Measurements from ENCODE around the gene RAB4A. TPM values are rescaled to one million over a fixed set of nuclear protein-coding genes. Genes with fewer than 3 reads are reported as not detected.

The RAB4A gene
- total RNA-seq, 1 experiment from 2014 or later: 66.7 TPM

DNA sequence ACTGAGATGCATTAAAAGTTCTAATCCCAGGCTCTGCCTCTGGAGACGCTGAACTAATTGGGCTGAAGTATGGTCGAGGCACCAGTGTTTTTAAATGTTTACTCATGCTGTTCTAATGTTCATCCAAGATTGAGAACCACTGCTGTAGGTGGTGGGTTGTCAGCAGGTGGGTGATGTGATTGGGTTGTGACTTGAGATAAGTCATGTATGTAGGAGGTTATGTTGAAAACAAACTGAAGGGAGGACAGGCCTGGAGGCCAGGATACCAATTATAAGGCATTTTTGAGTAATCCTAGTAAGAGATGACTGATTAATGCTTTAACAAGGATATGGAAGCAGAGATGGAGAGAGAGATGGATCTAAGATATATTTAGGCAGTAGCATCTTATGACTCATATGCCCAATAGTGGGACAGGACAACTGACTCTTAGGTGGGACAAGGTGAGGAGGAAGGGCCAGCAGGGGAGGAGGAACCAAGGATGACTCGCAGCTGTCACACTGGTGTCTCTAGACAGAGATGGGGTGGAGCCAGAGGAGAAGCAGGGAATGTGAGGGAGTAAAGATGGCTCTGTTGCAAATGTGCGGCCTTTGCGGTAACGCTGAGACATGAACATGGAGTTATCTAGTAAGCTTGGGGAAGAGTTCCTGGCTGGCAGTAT, 29.3 kb downstream of the RAB4A start:
- no peak overlapping the region for H2AFZ ChIP-seq (ENCODE audit: low read length)
- H3K23me2 ChIP-seq (ENCODE audit: insufficient read length, low read depth, low read length, poor library complexity, severe bottlenecking): no peaks in the 10 kb centered on the region
- H3K36me3 Mint-ChIP-seq (ENCODE audit: insufficient read depth in 1 of 3, low read depth in 3 of 3): peaks cover 12 to 41% (median 21%) of the 10 kb centered on the region in 3 experiments; a peak in 5 of 7 replicates
- 0 out of 7 replicates have a peak overlapping the region, but pooled peaks of 1 of the 3 experiments have one; percentile 7 for H3K27ac Mint-ChIP-seq
- no peaks in the 10 kb centered on the region for H3K27me3 Mint-ChIP-seq (ENCODE audit: low read depth)
- H3K27ac ChIP-seq (ENCODE audit: insufficient read length, low read depth, low read length): no peak overlapping the region
- H2BK20ac ChIP-seq (ENCODE audit: low read depth, low read length, poor library complexity, severe bottlenecking): no peak overlapping the region
- peaks cover 7 to 10% of the 10 kb centered on the region in 2 experiments for H3K4me1 Mint-ChIP-seq
- TF ChIP-seq, protein P1, sequence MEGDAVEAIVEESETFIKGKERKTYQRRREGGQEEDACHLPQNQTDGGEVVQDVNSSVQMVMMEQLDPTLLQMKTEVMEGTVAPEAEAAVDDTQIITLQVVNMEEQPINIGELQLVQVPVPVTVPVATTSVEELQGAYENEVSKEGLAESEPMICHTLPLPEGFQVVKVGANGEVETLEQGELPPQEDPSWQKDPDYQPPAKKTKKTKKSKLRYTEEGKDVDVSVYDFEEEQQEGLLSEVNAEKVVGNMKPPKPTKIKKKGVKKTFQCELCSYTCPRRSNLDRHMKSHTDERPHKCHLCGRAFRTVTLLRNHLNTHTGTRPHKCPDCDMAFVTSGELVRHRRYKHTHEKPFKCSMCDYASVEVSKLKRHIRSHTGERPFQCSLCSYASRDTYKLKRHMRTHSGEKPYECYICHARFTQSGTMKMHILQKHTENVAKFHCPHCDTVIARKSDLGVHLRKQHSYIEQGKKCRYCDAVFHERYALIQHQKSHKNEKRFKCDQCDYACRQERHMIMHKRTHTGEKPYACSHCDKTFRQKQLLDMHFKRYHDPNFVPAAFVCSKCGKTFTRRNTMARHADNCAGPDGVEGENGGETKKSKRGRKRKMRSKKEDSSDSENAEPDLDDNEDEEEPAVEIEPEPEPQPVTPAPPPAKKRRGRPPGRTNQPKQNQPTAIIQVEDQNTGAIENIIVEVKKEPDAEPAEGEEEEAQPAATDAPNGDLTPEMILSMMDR (conservative IDR thresholded peaks at IDR 0.05): no peak
- no peak overlapping the region for H3K4me3 Mint-ChIP-seq
- H3K79me1 ChIP-seq (ENCODE audit: insufficient read depth, low read depth, low read length, poor library complexity, severe bottlenecking): no peaks in the 10 kb centered on the region
- no peaks in the 10 kb centered on the region for H3K9me3 ChIP-seq (ENCODE audit: control insufficient read depth, low read depth, low read length)
- no peak overlapping the region for H4K8ac ChIP-seq (replicated peaks; ENCODE audit: insufficient read length, low read depth, low read length)
- H4K5ac ChIP-seq (ENCODE audit: insufficient read length, low read depth, low read length): no peak overlapping the region
- no peak overlapping the region for H3K4me2 ChIP-seq (ENCODE audit: insufficient read depth, insufficient read length, low read length)
- H3K4ac ChIP-seq (ENCODE audit: low read depth, low read length): no peak overlapping the region
- no peaks in the 10 kb centered on the region for H3K9me3 Mint-ChIP-seq
- no peaks in the 10 kb centered on the region for H4K20me1 ChIP-seq (ENCODE audit: control insufficient read depth, insufficient read depth, insufficient read length)
- H2BK15ac ChIP-seq (ENCODE audit: low read depth, low read length): no peak overlapping the region
- H2BK12ac ChIP-seq (ENCODE audit: insufficient read length, low read depth, low read length): no peak overlapping the region
- H3K9ac ChIP-seq (ENCODE audit: extremely low read depth, insufficient read length, low read length): no peak overlapping the region
- DNase-seq: no peak
- no CpG with 5 or more reads among the region's 6 CpGs for WGBS (ENCODE audit: extremely low coverage, insufficient read length, low lambda C conversion rate)
- no peak overlapping the region for H3K23ac ChIP-seq (ENCODE audit: insufficient read length, low read depth, low read length)
- H3K18ac ChIP-seq (ENCODE audit: insufficient read length, low read depth, low read length): no peak overlapping the region
- no peak overlapping the region for H2BK5ac ChIP-seq (ENCODE audit: insufficient read length, low read length)
- no peaks in the 10 kb centered on the region for H3K4me1 ChIP-seq (ENCODE audit: insufficient read depth, low read length)
- H2AK5ac ChIP-seq (ENCODE audit: insufficient read length, low read length): no peak overlapping the region
- H3T11ph ChIP-seq (ENCODE audit: low read length): no peak overlapping the region
- no peak overlapping the region for H3K56ac ChIP-seq (ENCODE audit: insufficient read length, low read depth, low read length)
- H3K14ac ChIP-seq (ENCODE audit: insufficient read depth, low read length): no peak overlapping the region
- H4K91ac ChIP-seq (ENCODE audit: insufficient read length, low read depth, low read length): no peak overlapping the region
- H3K79me2 ChIP-seq (ENCODE audit: insufficient read depth, low read length): no peaks in the 10 kb centered on the region
- H3K27me3 ChIP-seq (ENCODE audit: insufficient read depth, low read length): no peaks in the 10 kb centered on the region
- H2BK120ac ChIP-seq (ENCODE audit: low read depth, low read length, poor library complexity, severe bottlenecking): no peak overlapping the region
